Ascending aorta (tissue), 2 donors: Measurements from ENCODE around the gene SCGB1C1. TPM values are rescaled to one million over a fixed set of nuclear protein-coding genes. Genes with fewer than 3 reads are reported as not detected.
"Not testable (repeated sequence)": the region's sequence is repeated elsewhere in the genome, so short reads cannot be mapped to it uniquely, and the experiment has no call there.

ENCODE experiments used
- DNase-seq, 2 donors: peaks; one replicate each; pipeline ENCODE4 v3.0.0-alpha.2; 2019; ENCODE audit warnings: low spot score in 2 of 2
- H3K27ac ChIP-seq, 2 donors: fragments of 200-600 bp; sonication (generic); one replicate each; pipeline ENCODE4 v1.5.1; 2016 to 2017; ENCODE audit warnings: mild to moderate bottlenecking in 1 of 2
- H3K27me3 ChIP-seq: fragments of 200-600 bp; sonication (generic); one replicate; pipeline ENCODE4 v1.5.1; 2017
- H3K36me3 ChIP-seq, 2 donors: fragments of 200-600 bp; sonication (generic); one replicate each; pipeline ENCODE4 v1.5.1; 2016
- H3K4me1 ChIP-seq, 2 donors: fragments of 200-600 bp; sonication (generic); one replicate each; pipeline ENCODE4 v1.5.1; 2016 to 2017; ENCODE audit warnings: mild to moderate bottlenecking in 1 of 2
- H3K4me3 ChIP-seq, 2 donors: fragments of 200-600 bp; sonication (generic); one replicate each; pipeline ENCODE4 v1.5.1; 2016 to 2017; ENCODE audit warnings: mild to moderate bottlenecking in 1 of 2
- H3K9me3 ChIP-seq, 2 donors: fragments of 200-600 bp; sonication (generic); one replicate each; pipeline ENCODE4 v1.5.1; 2016
- CTCF ChIP-seq, 3 experiments: fragments of 200-600 bp in 2 of 3; fragments of 450-650 bp in 1 of 3; sonication (generic) in 2 of 3; IDR thresholded peaks; one replicate each; pipeline ENCODE4 v1.5.1; 2016 to 2019; ENCODE audit warnings: antibody characterized with exemption in 3 of 3, mild to moderate bottlenecking in 1 of 3, moderate library complexity in 1 of 3
- intact Hi-C: fragments of 100-400 bp; cut with DNase I; formaldehyde crosslinking; loops from one replicate; pipeline ENCODE4 v1.15.1; 2023
- total RNA-seq: library from RNA; depleted of rRNA; stranded (reverse); fragments of >200 nt; gene quantifications from one replicate; pipeline ENCODE4 v1.1.0, GENCODE V29; 2016

The SCGB1C1 gene
- not detected for total RNA-seq

GRCh38 chr11:192674-193128, at the start of gene SCGB1C1:
TSS of gene SCGB1C1 (plus strand) at chr11:193078. CDS start at chr11:193100, 22 bp downstream.
- H3K9me3 ChIP-seq, H3K27ac ChIP-seq, H3K27me3 ChIP-seq, H3K4me3 ChIP-seq, H3K4me1 ChIP-seq, H3K36me3 ChIP-seq, DNase-seq, intact Hi-C loops: not testable (repeated sequence)

GRCh38 chr11:180242-180641, 12.6 kb upstream of the SCGB1C1 start:
- H3K9me3 ChIP-seq, H3K36me3 ChIP-seq, intact Hi-C loops, H3K27me3 ChIP-seq, DNase-seq, H3K4me1 ChIP-seq, H3K27ac ChIP-seq, H3K4me3 ChIP-seq: not testable (repeated sequence)
- peak in 2 of 3 experiments; percentile 18 to 31 for TF ChIP-seq CTCF (IDR thresholded peaks at IDR 0.05)

- H3K9me3 ChIP-seq, H3K4me3 ChIP-seq, H3K27me3 ChIP-seq, H3K4me1 ChIP-seq, H3K36me3 ChIP-seq, H3K27ac ChIP-seq, intact Hi-C loops: not testable (repeated sequence)
- DNase-seq: peak in 1 of 2 donors; percentile 45
Observed at GRCh38 chr11:189200-189783, 3.6 kb upstream of the SCGB1C1 start.

GRCh38 chr11:189843-190311, 3.0 kb upstream of the SCGB1C1 start:
- H3K4me3 ChIP-seq, intact Hi-C loops, H3K36me3 ChIP-seq, H3K27ac ChIP-seq, H3K9me3 ChIP-seq, H3K27me3 ChIP-seq, H3K4me1 ChIP-seq: not testable (repeated sequence)
- peak in 1 of 3 experiments; percentile 18 for TF ChIP-seq CTCF (IDR thresholded peaks at IDR 0.05)
- DNase-seq: peak in 1 of 2 donors; percentile 54

- H3K4me3 ChIP-seq, H3K4me1 ChIP-seq, DNase-seq, H3K36me3 ChIP-seq, intact Hi-C loops, H3K27me3 ChIP-seq, H3K27ac ChIP-seq, H3K9me3 ChIP-seq: not testable (repeated sequence)
Observed at GRCh38 chr11:190546-190945, 2.3 kb upstream of the SCGB1C1 start.

GRCh38 chr11:191490-192478, 1.1 kb upstream of the SCGB1C1 start:
- peak in 2 of 3 experiments; percentile 27 to 49 for TF ChIP-seq CTCF (IDR thresholded peaks at IDR 0.05)
- H3K9me3 ChIP-seq, H3K4me3 ChIP-seq, H3K27me3 ChIP-seq, H3K4me1 ChIP-seq, H3K36me3 ChIP-seq, H3K27ac ChIP-seq, intact Hi-C loops: not testable (repeated sequence)
- DNase-seq: peak in 1 of 2 donors; percentile 42

- intact Hi-C loops, H3K9me3 ChIP-seq: not testable (repeated sequence)
- DNase-seq: peak in 1 of 2 donors; percentile 46
Observed at GRCh38 chr11:193481-193880, 603 bp downstream of the SCGB1C1 start.

More at GRCh38 chr11:193481-193880, 603 bp downstream of the SCGB1C1 start:
- H3K4me1 ChIP-seq, H3K36me3 ChIP-seq, H3K4me3 ChIP-seq, H3K27me3 ChIP-seq, H3K27ac ChIP-seq: not testable (repeated sequence)
